ENCODE measurements around the gene EIF5A. TPM values are rescaled to one million over a fixed set of nuclear protein-coding genes. Genes with fewer than 3 reads are reported as not detected.

Gene EIF5A
- total RNA-seq, 1 donor from 2014 or later = 416 TPM

GRCh38 chr17:7285679-7286078, 21.7 kb upstream of the EIF5A start:
- no peak for DNase-seq

GRCh38 chr17:7289256-7290032, 18.0 kb upstream of the EIF5A start:
- DNase-seq = no peak

GRCh38 chr17:7290166-7290565, 17.3 kb upstream of the EIF5A start:
- no peak for DNase-seq

- no peak for DNase-seq
Observed at GRCh38 chr17:7290685-7291084, 16.7 kb upstream of the EIF5A start.

DNA sequence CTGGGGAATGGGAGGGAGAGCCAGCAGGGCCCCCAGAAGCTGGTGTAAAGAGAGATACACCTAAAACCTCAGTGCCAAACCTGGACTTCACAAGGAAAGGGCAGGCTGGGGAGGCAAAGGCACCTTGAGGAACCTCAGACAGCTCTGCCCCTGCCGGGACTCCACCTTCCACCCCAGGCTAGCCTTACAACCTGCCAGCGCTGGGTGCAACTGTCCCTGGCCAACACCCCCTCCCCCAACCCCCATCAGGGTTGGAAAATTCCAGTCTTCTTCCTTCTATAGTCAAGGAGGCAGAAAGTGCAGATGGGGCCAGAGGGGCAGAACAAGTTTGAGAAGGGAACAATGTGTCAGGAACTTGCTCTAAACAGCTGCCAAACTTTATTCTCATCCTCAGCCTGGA, 15.2 kb upstream of the EIF5A start:
- no peak for DNase-seq

GRCh38 chr17:7292729-7293128, 14.7 kb upstream of the EIF5A start:
- DNase-seq = no peak

- DNase-seq = no peak
Observed at GRCh38 chr17:7293159-7293558, 14.3 kb upstream of the EIF5A start.

GRCh38 chr17:7293816-7294613, 13.4 kb upstream of the EIF5A start:
- no peak for DNase-seq

GRCh38 chr17:7294614-7295153, 12.7 kb upstream of the EIF5A start, which contains the start of gene YBX2:
Gene YBX2 (minus strand): TSS chr17:7294639. CDS start chr17:7294500, 139 bp downstream.
- DNase-seq = peak; percentile 35

DNA sequence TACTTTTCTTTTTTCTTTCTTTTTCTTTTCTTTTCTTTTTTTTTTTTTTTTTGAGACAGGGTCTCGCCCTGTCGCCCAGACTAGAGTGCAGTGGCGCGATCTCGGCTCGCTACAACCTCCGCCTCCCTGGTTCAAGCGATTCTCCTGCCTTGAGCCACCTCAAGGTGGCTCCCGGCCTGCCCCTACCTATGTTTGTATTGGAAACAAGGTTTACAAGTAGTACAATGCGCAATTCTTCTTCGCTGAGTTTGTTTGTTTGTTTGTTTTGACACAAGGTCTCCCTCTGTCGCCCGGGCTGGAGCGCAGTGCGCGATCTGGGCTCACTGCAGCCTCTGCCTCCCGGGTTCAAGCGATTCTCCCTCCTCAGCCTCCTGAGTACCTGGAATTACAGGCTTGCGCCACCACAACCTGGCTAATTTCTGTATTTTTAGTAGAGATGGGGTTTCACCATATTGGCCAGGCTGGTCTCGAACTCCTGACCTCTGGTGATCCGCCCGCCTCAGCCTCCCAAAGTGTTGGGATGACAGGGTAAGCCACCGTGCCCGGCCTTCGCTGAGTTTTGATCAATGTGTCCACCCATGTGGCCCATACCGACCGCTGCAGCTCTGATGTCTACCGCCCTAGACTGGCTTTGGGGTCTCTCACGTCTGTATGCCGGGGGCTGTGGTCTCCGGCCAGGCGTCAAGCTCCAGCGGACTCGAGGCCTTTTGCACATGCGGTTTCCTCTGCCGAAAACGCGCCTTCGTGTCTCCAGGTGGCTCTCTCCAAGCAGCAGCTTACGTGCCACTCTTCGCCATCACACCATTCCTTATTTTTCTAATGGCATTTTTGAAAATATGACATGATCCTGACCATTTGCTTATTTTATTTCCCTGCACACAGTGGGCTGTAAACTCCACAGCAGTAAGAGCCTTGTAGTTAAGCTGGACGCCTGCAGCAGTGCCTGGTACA, 11.9 kb upstream of the EIF5A start:
- DNase-seq = no peak

DNA sequence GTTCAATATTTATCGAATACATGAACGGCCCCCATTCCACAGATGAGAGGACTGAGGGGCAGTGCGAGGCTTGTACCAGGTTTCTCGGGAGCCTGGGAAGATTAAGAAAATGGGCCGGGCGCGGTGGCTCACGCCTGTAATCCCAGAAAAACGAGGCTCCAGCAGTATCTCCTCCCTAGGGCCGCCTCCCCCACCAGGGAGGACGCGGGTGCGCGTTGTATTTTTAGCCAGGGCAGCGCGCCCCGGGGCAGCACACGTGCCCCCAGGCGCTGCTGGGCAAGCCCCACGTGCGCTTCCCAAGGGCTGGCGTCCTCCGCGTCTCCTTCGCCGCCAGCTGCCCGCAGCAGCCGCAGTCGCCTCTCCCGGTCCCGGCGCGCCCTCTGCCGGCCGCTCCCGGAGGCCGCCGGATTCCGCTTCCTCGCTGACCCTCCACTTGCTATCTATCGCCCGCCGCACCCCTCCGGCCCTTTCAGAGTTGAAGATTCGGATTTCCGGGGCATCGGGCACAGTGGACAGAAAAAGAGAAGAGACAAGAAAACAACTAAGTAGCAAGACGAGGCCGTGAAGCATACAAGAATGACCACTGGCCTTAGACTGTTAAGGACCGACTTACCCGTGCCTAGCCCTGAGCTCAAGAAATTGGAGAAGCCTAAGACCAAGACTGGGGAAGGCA, 11.1 kb upstream of the EIF5A start:
- peak; percentile 89 for DNase-seq

DNA sequence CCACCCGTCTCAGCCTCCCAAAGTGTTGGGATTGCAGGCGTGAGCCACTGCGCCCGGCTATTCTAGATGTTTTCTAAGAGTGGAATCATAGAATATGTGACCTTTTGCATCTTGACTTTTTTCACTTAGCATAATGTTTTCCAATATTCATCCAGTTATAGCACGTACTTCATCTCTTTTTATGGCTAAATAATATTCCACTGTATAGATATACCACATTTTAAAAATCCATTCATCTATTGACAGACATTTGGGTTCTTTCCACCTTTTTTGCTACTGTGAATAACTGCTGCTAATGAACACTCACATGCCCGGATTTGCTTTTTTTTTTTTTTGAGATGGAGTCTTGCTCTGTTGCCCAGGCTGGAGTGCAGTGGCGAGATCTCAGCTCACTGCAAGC, 3.2 kb upstream of the EIF5A start:
- DNase-seq = no peak

GRCh38 chr17:7307686-7308624, 527 bp downstream of the EIF5A start:
- DNase-seq = peak; percentile 54

DNA sequence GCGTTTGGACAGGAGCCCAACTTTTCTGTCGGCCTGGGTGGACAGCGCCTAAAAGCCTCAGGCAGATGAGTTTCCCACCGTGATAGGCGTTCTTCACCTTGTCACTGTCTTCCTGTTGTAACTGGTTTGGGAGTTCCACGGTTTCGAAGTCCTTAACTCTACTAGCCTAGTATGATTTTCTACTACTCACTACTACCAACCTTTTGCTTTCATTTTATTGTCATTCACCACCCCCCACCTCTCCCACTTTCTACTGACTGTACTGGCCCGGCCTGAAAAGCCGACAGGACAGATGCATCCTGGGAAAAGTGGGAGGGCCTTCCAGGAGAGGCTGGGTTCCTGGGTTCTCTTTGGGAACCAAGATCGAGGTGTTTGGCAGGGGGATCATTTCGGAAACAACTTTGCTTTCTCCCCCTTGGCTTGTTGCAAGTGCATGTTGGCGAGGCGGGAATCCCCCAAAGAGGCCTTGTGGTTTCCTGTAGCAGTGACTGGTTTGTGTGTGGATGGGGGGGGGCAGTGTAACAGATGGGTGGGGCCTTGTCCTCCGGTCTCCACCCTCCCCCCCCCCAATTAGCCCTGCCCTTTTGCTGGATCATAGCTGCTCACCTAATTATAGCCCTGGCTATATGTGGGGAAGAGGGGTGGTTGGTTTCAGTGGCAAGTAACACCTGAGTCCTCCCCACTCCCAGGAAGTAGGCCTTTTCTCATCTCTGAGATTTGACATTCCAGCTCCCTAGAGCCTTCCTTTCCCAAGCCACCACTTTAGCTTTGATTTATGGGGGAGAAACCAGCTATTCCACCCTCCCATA, 1.4 kb downstream of the EIF5A start:
- peak; percentile 83 for DNase-seq

GRCh38 chr17:7309628-7310027, 2.2 kb downstream of the EIF5A start:
- no peak for DNase-seq

DNA sequence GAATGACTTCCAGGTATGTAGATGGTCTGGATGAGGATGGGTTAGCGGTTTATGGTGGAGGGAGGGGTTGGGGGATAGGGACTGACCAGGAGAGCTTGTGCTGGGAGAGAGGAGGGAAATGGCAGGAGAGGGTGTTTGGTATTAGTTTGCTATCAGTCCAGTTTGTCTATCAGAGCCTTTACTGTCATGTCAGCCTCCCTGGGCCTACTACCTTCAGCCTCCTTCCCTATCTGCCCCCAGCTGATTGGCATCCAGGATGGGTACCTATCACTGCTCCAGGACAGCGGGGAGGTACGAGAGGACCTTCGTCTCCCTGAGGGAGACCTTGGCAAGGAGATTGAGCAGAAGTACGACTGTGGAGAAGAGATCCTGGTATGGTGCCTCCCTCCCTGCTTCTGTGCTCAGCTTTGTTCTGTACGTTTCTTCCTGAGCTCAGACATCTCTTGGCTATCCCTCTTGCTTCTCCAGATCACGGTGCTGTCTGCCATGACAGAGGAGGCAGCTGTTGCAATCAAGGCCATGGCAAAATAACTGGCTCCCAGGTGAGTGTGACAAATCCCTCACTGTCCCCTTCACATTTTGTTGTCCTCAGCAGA, 3.8 kb downstream of the EIF5A start:
- no peak for DNase-seq

DNA sequence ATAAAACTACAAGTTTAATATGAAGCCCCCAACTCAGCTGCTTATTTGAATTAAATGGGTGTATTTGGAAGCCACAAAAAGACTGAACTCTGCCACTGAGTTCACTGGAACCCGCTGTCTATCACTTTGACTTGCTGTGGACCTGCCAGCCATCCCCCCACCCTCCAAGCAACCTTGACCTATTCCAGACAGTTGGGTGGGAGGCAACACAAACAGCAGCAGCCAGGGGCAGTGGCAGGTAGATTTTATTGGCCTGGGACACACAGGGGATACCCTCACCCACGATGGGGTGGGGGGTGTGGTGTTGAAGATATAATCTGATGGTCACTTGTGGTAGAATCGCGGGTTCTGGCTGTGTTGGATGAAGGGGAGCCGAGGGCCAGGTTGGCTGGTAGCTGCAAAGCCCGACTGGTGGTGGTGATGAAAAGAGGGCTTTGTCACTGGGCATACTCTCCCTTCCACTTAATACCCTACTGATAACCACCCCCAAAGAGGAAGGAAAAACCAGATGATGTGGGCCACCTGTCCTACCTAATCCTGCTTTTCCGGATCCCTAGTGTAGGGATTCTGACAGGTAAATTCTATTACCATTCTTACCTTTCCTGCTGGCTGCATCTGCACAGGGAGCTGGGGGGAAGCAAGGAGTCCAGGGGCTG, 5.1 kb downstream of the EIF5A start:
- no peak for DNase-seq

DNA sequence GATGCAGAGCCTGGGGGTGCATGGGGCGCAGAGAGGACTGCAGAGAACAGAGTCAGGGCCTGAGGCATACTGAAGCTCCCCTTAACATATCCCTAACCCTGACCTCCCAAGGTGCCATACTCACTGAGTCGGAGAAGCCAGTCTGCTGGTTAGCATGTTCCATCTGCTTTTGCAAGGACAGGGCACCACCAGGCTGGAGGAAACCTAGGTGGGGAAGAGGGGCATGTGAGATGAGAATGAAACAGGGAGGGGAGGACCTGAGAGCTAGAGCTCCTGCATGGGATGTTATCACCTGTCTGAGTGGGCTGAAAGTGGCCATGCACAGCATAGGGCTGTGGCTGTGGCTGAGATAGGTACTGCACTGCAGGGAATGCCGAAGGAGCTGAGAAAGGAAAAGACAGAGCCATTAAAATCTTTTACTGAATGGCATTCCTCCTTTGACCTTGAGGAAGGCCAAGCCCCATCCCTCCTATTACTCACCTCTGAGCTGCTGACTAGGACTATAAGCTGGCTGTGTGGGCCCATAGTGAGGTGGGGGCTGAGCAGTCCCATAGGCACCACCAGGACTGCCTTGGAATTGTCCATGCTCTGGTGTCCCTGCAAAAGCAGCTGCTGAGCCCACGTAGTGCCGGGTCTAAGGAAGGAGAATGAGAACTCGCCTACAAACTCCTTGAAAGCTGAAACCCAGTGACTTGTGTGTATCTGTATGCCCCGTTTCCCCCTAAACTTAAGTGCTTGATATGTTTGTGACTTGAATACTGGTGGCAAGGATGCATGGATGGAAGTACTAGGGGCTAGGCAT, 5.9 kb downstream of the EIF5A start:
- no peak for DNase-seq

Measured in dermis blood vessel endothelial cell (primary cell).